ENCODE measurements around the gene LOX.

Gene LOX

DNA sequence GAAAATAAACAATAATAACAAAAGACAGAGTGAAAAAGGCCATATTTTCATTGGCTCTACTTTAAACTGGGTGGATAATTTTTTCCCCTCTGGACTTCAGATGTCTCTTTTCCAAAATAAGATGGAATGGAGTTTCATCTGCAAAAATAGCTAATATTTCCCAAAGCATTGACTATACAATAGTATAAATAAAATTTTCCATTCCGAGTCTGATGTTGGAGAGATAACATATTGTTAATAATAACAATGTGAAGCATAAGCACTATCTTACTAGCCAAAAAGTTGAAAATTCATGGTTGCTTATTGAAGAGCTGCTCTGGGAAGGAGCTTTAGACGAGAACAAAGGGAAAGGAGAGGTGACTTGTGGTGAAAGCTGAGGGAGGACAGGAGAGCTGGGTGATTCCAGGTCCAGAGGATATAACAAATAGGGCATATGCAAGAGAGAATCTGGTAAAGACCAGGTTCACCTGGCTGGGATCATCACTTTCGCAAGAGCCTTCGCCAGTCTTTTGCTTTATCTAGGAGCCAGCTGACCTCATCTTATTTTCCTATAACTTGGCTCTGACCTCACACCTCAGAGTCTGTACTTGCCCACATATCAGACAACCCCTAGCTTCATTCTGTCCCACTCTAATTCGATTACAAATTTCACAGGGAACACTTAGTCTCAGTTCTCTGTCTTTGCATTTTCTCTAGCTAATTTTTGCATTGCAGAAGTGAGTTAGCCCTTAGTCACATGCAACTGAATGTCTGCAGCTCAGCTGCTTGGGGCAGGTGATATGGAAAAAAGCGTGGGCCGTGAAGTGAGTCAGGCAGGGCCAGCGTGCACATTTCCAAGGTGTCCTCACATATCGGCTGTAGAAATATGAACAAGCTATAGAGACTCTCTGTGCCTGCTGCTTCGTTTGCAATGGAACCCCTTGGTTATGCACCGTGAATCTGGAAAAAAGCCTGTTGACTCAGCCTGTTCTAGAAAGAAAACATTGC lies 43.7 kb upstream of the LOX start:
- TF ChIP-seq SIN3A (IDR thresholded peaks at IDR 0.05; ENCODE audit: borderline replicate concordance, insufficient read depth, low read length) (no peak), FOXP2 (optimal IDR thresholded peaks at IDR 0.05; ENCODE audit: borderline replicate concordance, extremely low read depth, extremely low read length, insufficient read depth) (no peak), TAF1 (IDR thresholded peaks at IDR 0.05; ENCODE audit: borderline replicate concordance, insufficient read depth, low read length) (no peak), POLR2AphosphoS5 (IDR thresholded peaks at IDR 0.05; ENCODE audit: low read depth, low read length) (no peak)
- TF ChIP-seq, protein P1, sequence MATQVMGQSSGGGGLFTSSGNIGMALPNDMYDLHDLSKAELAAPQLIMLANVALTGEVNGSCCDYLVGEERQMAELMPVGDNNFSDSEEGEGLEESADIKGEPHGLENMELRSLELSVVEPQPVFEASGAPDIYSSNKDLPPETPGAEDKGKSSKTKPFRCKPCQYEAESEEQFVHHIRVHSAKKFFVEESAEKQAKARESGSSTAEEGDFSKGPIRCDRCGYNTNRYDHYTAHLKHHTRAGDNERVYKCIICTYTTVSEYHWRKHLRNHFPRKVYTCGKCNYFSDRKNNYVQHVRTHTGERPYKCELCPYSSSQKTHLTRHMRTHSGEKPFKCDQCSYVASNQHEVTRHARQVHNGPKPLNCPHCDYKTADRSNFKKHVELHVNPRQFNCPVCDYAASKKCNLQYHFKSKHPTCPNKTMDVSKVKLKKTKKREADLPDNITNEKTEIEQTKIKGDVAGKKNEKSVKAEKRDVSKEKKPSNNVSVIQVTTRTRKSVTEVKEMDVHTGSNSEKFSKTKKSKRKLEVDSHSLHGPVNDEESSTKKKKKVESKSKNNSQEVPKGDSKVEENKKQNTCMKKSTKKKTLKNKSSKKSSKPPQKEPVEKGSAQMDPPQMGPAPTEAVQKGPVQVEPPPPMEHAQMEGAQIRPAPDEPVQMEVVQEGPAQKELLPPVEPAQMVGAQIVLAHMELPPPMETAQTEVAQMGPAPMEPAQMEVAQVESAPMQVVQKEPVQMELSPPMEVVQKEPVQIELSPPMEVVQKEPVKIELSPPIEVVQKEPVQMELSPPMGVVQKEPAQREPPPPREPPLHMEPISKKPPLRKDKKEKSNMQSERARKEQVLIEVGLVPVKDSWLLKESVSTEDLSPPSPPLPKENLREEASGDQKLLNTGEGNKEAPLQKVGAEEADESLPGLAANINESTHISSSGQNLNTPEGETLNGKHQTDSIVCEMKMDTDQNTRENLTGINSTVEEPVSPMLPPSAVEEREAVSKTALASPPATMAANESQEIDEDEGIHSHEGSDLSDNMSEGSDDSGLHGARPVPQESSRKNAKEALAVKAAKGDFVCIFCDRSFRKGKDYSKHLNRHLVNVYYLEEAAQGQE (IDR thresholded peaks at IDR 0.05; ENCODE audit: insufficient read depth in 1 of 2, low read depth in 2 of 2, low read length in 2 of 2): no peak

DNA sequence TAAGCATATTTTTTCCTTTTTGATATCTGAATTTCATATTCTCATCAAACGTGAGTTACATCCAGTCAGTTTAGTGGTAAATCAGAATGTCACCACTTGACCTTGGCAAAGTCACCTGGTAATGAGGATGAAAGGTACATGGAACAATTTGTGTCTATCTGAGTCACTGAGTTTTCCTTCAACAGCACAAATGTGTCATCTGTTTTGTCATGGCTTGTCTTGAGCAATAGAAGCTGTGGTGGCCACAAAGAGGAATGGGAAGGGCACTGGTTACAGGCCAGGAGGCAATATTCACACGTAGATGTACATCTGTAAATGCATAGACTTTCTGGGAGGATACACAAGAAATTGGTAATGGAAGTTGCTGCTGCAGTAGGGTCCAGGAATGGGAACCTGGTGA lies 42.9 kb upstream of the LOX start:
- TF ChIP-seq FOXP2 (optimal IDR thresholded peaks at IDR 0.05; ENCODE audit: borderline replicate concordance, extremely low read depth, extremely low read length, insufficient read depth): no peak
- no peak for TF ChIP-seq POLR2AphosphoS5 (IDR thresholded peaks at IDR 0.05; ENCODE audit: low read depth, low read length)
- no peak for TF ChIP-seq SIN3A (IDR thresholded peaks at IDR 0.05; ENCODE audit: borderline replicate concordance, insufficient read depth, low read length)
- TF ChIP-seq TAF1 (IDR thresholded peaks at IDR 0.05; ENCODE audit: borderline replicate concordance, insufficient read depth, low read length): no peak
- TF ChIP-seq, protein P1 (IDR thresholded peaks at IDR 0.05; ENCODE audit: insufficient read depth in 1 of 2, low read depth in 2 of 2, low read length in 2 of 2): no peak

DNA sequence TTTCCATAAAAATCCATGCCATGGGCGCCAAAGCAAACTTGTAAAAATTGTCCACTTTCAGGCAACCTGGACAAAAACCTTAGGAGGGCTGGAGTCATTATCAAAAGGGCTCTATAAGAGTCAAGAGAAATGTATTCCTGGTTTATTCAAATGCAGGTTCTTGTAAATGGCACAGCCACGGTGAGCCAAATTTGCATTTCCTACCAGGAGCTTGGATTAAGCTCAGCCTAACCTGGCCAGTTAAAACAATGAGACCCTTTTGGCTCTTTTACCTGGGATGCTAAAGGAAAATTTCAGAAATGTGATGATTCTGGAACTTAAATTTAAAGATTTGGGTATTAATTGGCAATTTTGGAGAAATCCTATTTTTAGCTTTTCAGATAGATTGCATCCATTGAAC lies 42.4 kb upstream of the LOX start:
- TF ChIP-seq TAF1 (IDR thresholded peaks at IDR 0.05; ENCODE audit: borderline replicate concordance, insufficient read depth, low read length) (no peak), SIN3A (IDR thresholded peaks at IDR 0.05; ENCODE audit: borderline replicate concordance, insufficient read depth, low read length) (no peak), FOXP2 (optimal IDR thresholded peaks at IDR 0.05; ENCODE audit: borderline replicate concordance, extremely low read depth, extremely low read length, insufficient read depth) (no peak), POLR2AphosphoS5 (IDR thresholded peaks at IDR 0.05; ENCODE audit: low read depth, low read length) (no peak)
- TF ChIP-seq, protein P1 (IDR thresholded peaks at IDR 0.05; ENCODE audit: insufficient read depth in 1 of 2, low read depth in 2 of 2, low read length in 2 of 2): no peak

DNA sequence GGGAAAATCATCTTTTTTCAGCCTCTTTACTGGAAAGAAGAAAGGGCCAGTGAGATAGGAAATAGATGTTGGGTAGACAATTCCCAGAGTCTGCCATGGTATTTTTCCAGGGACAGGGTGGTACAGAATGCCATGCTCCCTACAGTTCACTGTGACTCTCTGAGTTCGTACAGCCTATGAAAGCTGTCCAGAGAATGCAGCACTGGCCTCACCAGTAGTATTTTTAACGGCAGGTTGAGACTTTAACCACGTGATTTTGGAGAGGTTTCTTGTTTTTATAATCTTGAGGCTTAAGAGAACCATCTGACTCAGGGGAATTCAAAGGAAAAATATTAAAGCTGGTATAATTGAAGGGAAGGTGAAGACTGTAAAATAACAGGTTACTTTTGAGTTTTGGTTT lies 41.1 kb upstream of the LOX start:
- TF ChIP-seq SIN3A (IDR thresholded peaks at IDR 0.05; ENCODE audit: borderline replicate concordance, insufficient read depth, low read length) (no peak), TAF1 (IDR thresholded peaks at IDR 0.05; ENCODE audit: borderline replicate concordance, insufficient read depth, low read length) (no peak)

DNA sequence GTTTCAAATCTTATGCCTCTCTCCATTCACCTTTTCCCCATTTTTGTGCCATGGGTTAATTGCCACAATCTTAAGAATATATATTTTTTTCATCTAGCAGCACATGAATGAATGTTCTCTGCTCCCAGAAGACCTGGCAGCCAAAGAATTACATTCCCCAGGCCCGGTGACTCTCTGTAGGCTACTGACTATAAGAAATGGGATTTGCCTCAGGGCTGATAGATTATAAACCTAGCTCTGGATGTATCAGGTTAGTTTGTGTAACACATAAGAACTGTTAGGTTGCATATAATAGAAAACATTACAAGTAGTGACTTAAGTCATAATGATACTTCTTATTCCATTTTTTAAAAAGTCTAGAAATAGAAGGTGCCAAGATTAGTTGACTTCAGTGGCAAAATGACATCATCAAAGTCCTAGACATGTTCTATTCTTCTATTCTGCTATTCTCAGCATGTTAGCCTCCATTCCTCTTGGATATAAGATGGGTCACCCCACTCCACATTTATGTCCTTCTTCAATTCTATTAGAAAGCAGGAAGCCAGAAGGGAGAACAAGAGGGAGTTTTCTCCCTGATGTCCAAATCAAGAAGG lies 40.4 kb upstream of the LOX start:
- TF ChIP-seq TAF1 (IDR thresholded peaks at IDR 0.05; ENCODE audit: borderline replicate concordance, insufficient read depth, low read length) (no peak), FOXP2 (optimal IDR thresholded peaks at IDR 0.05; ENCODE audit: borderline replicate concordance, extremely low read depth, extremely low read length, insufficient read depth) (no peak), POLR2AphosphoS5 (IDR thresholded peaks at IDR 0.05; ENCODE audit: low read depth, low read length) (no peak), SIN3A (IDR thresholded peaks at IDR 0.05; ENCODE audit: borderline replicate concordance, insufficient read depth, low read length) (no peak)
- TF ChIP-seq, protein P1 (IDR thresholded peaks at IDR 0.05; ENCODE audit: insufficient read depth in 1 of 2, low read depth in 2 of 2, low read length in 2 of 2): no peak

Data from PFSK-1 (cell line).